ENCODE measurements around the gene LRP2. TPM values are rescaled to one million over a fixed set of nuclear protein-coding genes. Genes with fewer than 3 reads are reported as not detected.
A peak's percentile ranks its signal among the peaks of the same experiment; 100 is the strongest.

The LRP2 gene
- total RNA-seq, 4 donors from 2014 or later, result not detected

- Histone ChIP-seq H3K27ac (peak overlapping the region in 1 of 4 donors; percentile 50), H3K4me3 (no peak overlapping the region), H3K9me3 (no peaks in the 10 kb centered on the region), H3K4me1 (no peaks in the 10 kb centered on the region), H3K27me3 (no peaks in the 10 kb centered on the region), H3K36me3 (no peaks in the 10 kb centered on the region)
- TF ChIP-seq POLR2A (IDR thresholded peaks at IDR 0.05) (no peak), CTCF (IDR thresholded peaks at IDR 0.05) (no peak)
- no peak for DNase-seq
These were observed 256.9 kb downstream of the LRP2 start for GRCh38 chr2:169105476-169105875.

DNA sequence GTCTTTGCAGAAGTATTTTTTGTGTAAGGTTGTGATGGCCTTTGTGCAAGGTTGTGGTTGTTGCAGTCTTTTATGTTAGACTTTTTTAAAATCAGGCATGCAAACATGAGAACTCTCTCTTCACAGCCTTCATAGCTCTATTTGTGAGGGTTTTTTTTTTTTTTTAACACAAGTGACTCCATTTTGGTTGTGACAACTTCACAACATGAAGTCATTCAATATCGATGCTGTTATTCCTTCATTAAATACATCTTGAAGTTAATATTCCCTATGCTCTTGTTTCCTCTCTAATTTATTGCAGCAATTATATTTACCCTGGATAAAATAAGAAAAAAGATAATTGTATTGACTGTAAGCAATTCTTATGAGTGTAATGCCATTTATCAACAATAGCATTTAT, 257.5 kb downstream of the LRP2 start:
- H3K36me3 ChIP-seq, result no peaks in the 10 kb centered on the region
- TF ChIP-seq CTCF (IDR thresholded peaks at IDR 0.05) (no peak), POLR2A (IDR thresholded peaks at IDR 0.05) (no peak)
- no peaks in the 10 kb centered on the region for H3K4me1 ChIP-seq
- H3K27ac ChIP-seq, result peak overlapping the region in 1 of 4 donors; percentile 50
- no peaks in the 10 kb centered on the region for H3K27me3 ChIP-seq
- H3K9me3 ChIP-seq, result no peaks in the 10 kb centered on the region
- no peak for DNase-seq
- H3K4me3 ChIP-seq, result no peak overlapping the region

GRCh38 chr2:169095621-169096105, 266.7 kb downstream of the LRP2 start:
- Histone ChIP-seq H3K4me1 (peaks cover 0 to 5% (median 0%) of the 10 kb centered on the region in 4 donors), H3K27me3 (no peaks in the 10 kb centered on the region), H3K27ac (no peak overlapping the region), H3K9me3 (no peaks in the 10 kb centered on the region), H3K36me3 (no peaks in the 10 kb centered on the region), H3K4me3 (no peak overlapping the region)
- DNase-seq, result no peak
- no peak for TF ChIP-seq POLR2A (IDR thresholded peaks at IDR 0.05)
- no peak for TF ChIP-seq CTCF (IDR thresholded peaks at IDR 0.05)

- Histone ChIP-seq H3K27me3 (no peaks in the 10 kb centered on the region), H3K36me3 (no peaks in the 10 kb centered on the region), H3K4me1 (peaks cover 0 to 11% (median 0%) of the 10 kb centered on the region in 4 donors), H3K27ac (no peak overlapping the region), H3K4me3 (no peak overlapping the region), H3K9me3 (no peaks in the 10 kb centered on the region)
- no peak for DNase-seq
- TF ChIP-seq POLR2A (IDR thresholded peaks at IDR 0.05), result no peak
- no peak for TF ChIP-seq CTCF (IDR thresholded peaks at IDR 0.05)
These were observed 267.7 kb downstream of the LRP2 start for GRCh38 chr2:169094676-169095075.

DNA sequence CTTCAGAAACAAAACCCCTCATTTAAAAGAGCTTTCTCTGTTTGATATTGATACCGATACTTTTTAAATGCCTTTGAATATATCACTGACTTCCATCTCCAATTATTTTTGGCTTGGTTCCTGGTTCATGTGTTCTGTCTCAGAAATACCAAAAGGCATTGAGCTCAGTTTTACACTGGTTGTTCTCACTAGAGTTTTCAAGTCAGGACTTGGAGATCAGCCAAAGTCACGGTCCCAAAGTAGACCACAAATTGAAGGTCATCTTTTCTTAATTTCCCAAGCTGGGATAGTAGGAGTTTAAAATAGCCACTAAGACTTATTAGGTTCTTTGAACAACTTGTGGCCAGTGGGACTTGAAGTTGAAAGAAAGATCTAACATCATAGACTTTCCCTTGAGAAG, 268.8 kb downstream of the LRP2 start:
- no peak for TF ChIP-seq POLR2A (IDR thresholded peaks at IDR 0.05)
- no peak for TF ChIP-seq CTCF (IDR thresholded peaks at IDR 0.05)
- no peak overlapping the region for H3K27ac ChIP-seq

More for the DNA sequence above, 268.8 kb downstream of the LRP2 start:
- no peaks in the 10 kb centered on the region for H3K27me3 ChIP-seq
- peaks cover 0 to 11% (median 0%) of the 10 kb centered on the region in 4 donors for H3K4me1 ChIP-seq
- no peaks in the 10 kb centered on the region for H3K36me3 ChIP-seq
- H3K4me3 ChIP-seq, result no peak overlapping the region
- DNase-seq, result no peak
- no peaks in the 10 kb centered on the region for H3K9me3 ChIP-seq
